Spleen (tissue), 11 donors: ENCODE data around the gene TGFB1. TPM values are rescaled to one million over a fixed set of nuclear protein-coding genes. Genes with fewer than 3 reads are reported as not detected.

ENCODE experiments used
- DNase-seq: peaks from one replicate; pipeline ENCODE4 v3.0.0-alpha.2; 2020
- H3K27ac ChIP-seq, 8 donors: fragments of 200-600 bp; sonication (generic) in 7 of 8; 1 replicate in 4 of 8; 2 replicates in 4 of 8; pipeline versions ENCODE4 v1.5.0 to v1.8.0; 2016 to 2021; ENCODE audit warnings: inconsistent platforms in 4 of 8, mild to moderate bottlenecking in 4 of 8, moderate library complexity in 1 of 8
- H3K27me3 ChIP-seq, 7 donors: fragments of 200-600 bp; sonication (generic) in 6 of 7; replicated peaks in 1 of 7; 1 replicate in 4 of 7; 2 replicates in 3 of 7; pipeline versions ENCODE4 v1.5.0 to v1.8.0; 2016 to 2021; ENCODE audit warnings: inconsistent platforms in 3 of 7, mild to moderate bottlenecking in 1 of 7
- H3K36me3 ChIP-seq, 6 donors: fragments of 200-600 bp; sonication (generic) in 5 of 6; 1 replicate in 4 of 6; 2 replicates in 2 of 6; pipeline versions ENCODE4 v1.5.0 to v1.8.0; 2016 to 2021; ENCODE audit warnings: inconsistent platforms in 2 of 6
- H3K4me1 ChIP-seq, 6 donors: fragments of 200-600 bp; sonication (generic) in 5 of 6; 1 replicate in 3 of 6; 2 replicates in 3 of 6; pipeline versions ENCODE4 v1.5.0 to v1.8.0; 2016 to 2021; ENCODE audit warnings: inconsistent platforms in 3 of 6
- H3K4me3 ChIP-seq, 8 donors: fragments of 200-600 bp; sonication (generic) in 7 of 8; 1 replicate in 4 of 8; 2 replicates in 4 of 8; pipeline versions ENCODE4 v1.5.0 to v1.8.0; 2016 to 2021; ENCODE audit warnings: inconsistent platforms in 4 of 8, mild to moderate bottlenecking in 4 of 8, moderate library complexity in 2 of 8
- H3K9me3 ChIP-seq, 8 donors: fragments of 200-600 bp; sonication (generic) in 7 of 8; 1 replicate in 4 of 8; 2 replicates in 4 of 8; pipeline versions ENCODE4 v1.5.0 to v1.8.0; 2016 to 2021; ENCODE audit warnings: inconsistent platforms in 4 of 8
- CTCF ChIP-seq, 11 experiments: fragments of 200-600 bp in 7 of 11; fragments of 450-650 bp in 4 of 11; sonication (generic) in 4 of 11; IDR thresholded peaks in 8 of 11; conservative IDR thresholded peaks in 3 of 11; 1 replicate in 7 of 11; 2 replicates in 4 of 11; pipeline versions ENCODE4 v1.4.0 to v1.8.0; 2016 to 2021; ENCODE audit warnings: antibody characterized with exemption in 11 of 11, inconsistent platforms in 4 of 11, mild to moderate bottlenecking in 1 of 11
- POLR2A ChIP-seq, 3 donors: fragments of 450-650 bp; IDR thresholded peaks; one replicate each; pipeline ENCODE4 v1.5.1; 2017; ENCODE audit warnings: antibody characterized with exemption in 3 of 3, mild to moderate bottlenecking in 1 of 3
- POLR2AphosphoS5 ChIP-seq, 3 donors: sonication (generic); formaldehyde crosslinking; IDR thresholded peaks; one replicate each; pipeline ENCODE4 v1.5.1; 2017; ENCODE audit warnings: antibody characterized with exemption in 3 of 3
- WGBS, 5 donors: extraction: QIAGEN DNeasy Blood & Tissue Kit in 3 of 5; methylation state at CpG; one replicate each; pipeline versions ENCODE4 v1.1.5 to v1.1.7; 2013 to 2018; 5-methylcytosine and 5-hydroxymethylcytosine counted together
- intact Hi-C: fragments of 100-400 bp; cut with DNase I; formaldehyde crosslinking; loops from one replicate; pipeline ENCODE4 v1.15.0; 2023; ENCODE audit warnings: low total_unique reads
- polyA plus RNA-seq, 3 donors: library from polyadenylated mRNA; stranded (reverse); fragments of 200-250 nt; gene quantifications; one replicate each; pipeline ENCODE4 v1.2.1, GENCODE V29; 2013
- total RNA-seq, 7 donors: library from RNA; depleted of rRNA in 3 of 7; stranded (reverse); fragments of >200 nt in 3 of 7; fragmentation: NEBNext Ultra II Directional in 4 of 7; extraction: Animal tissue kit (Norgen Biotek cat#: 25700) in 4 of 7; gene quantifications; one replicate each; pipeline versions ENCODE4 v1.1.0 to v1.2.1, GENCODE V29; 2016 to 2021
- donor health status: healthy with polysubstance abuse.
- donor health status: DM: no; HTN: no; CAD: no; lungs with moderate emphysema.
- donor health status: DM: no; HTN: no; CAD: no.
- donor health status: Bipolar disorder and iron deficiency.
- donor health status: healthy.
- donor health status: DM: no; HTN: no; CAD: no.
- donor health status: DM: yes; HTN: yes; CAD: no.

Gene TGFB1
- total and polyA plus RNA-seq, 10 donors, result 23.0 to 147 (median 106) TPM

GRCh38 chr19:41324231-41324702 is 29.5 kb downstream of the TGFB1 start:
- no peaks in the 10 kb centered on the region for H3K27me3 ChIP-seq
- H3K4me1 ChIP-seq, result peaks cover 65 to 100% (median 87%) of the 10 kb centered on the region in 6 donors
- no peak for TF ChIP-seq POLR2A (IDR thresholded peaks at IDR 0.05)
- TF ChIP-seq POLR2AphosphoS5 (IDR thresholded peaks at IDR 0.05), result peak in 1 of 3 donors; percentile 53
- TF ChIP-seq CTCF (IDR thresholded peaks at IDR 0.05 in 8 of 11, conservative IDR thresholded peaks at IDR 0.05 in 3 of 11), result no peak
- 52 to 72% (median 58%) methylated on average over 7 of the region's 7 CpGs for WGBS, 5 donors
- H3K36me3 ChIP-seq, result peaks cover 0 to 63% (median 23%) of the 10 kb centered on the region in 6 donors
- peak overlapping the region in 1 of 8 donors; percentile 8 for H3K4me3 ChIP-seq
- intact Hi-C loops, result loop anchor here (5.0 kb wide), 1 partner anchor 33 kb away; no protein-coding TSS in a partner anchor
- H3K9me3 ChIP-seq, result no peaks in the 10 kb centered on the region
- peak overlapping the region; percentile 53 to 94 (median 90) for H3K27ac ChIP-seq
- DNase-seq, result no peak

- no peaks in the 10 kb centered on the region for H3K9me3 ChIP-seq
- no peak for DNase-seq
- H3K27ac ChIP-seq, result peak overlapping the region; percentile 53 to 94 (median 90)
- H3K4me3 ChIP-seq, result peak overlapping the region in 1 of 8 donors; percentile 8
- TF ChIP-seq POLR2AphosphoS5 (IDR thresholded peaks at IDR 0.05), result peak in 2 of 3 donors; percentile 40 to 78
- no peak for TF ChIP-seq POLR2A (IDR thresholded peaks at IDR 0.05)
- H3K27me3 ChIP-seq, result no peaks in the 10 kb centered on the region
- peaks cover 58 to 96% (median 80%) of the 10 kb centered on the region in 6 donors for H3K4me1 ChIP-seq
- intact Hi-C loops, result loop anchor here (5.0 kb wide), 1 partner anchor 34 kb away; no protein-coding TSS in a partner anchor
- WGBS, 5 donors, result 34 to 52% (median 49%) methylated on average over 11 to 16 of the region's 16 CpGs
- peaks cover 0 to 63% (median 30%) of the 10 kb centered on the region in 6 donors for H3K36me3 ChIP-seq
Observed at GRCh38 chr19:41323430-41324125, 30.1 kb downstream of the TGFB1 start.

GRCh38 chr19:41323023-41323422 is 30.7 kb downstream of the TGFB1 start:
- no peak overlapping the region for H3K4me3 ChIP-seq
- no peaks in the 10 kb centered on the region for H3K27me3 ChIP-seq
- peak overlapping the region; percentile 53 to 94 (median 90) for H3K27ac ChIP-seq
- H3K9me3 ChIP-seq, result no peaks in the 10 kb centered on the region
- intact Hi-C loops, result loop anchor here (5.0 kb wide), 1 partner anchor 34 kb away; no protein-coding TSS in a partner anchor
- no peak for DNase-seq
- peak in 2 of 3 donors; percentile 36 to 40 for TF ChIP-seq POLR2AphosphoS5 (IDR thresholded peaks at IDR 0.05)
- TF ChIP-seq POLR2A (IDR thresholded peaks at IDR 0.05), result no peak
- TF ChIP-seq CTCF (IDR thresholded peaks at IDR 0.05 in 8 of 11, conservative IDR thresholded peaks at IDR 0.05 in 3 of 11), result no peak
- H3K36me3 ChIP-seq, result peaks cover 0 to 64% (median 36%) of the 10 kb centered on the region in 6 donors
- WGBS, 5 donors, result 58 to 73% (median 62%) methylated on average over 7 of the region's 7 CpGs
- peaks cover 52 to 94% (median 74%) of the 10 kb centered on the region in 6 donors for H3K4me1 ChIP-seq

- 87 to 95% (median 90%) methylated on average over 11 of the region's 11 CpGs for WGBS, 5 donors
- H3K27me3 ChIP-seq, result no peaks in the 10 kb centered on the region
- peaks cover 0 to 69% (median 40%) of the 10 kb centered on the region in 6 donors for H3K36me3 ChIP-seq
- H3K4me1 ChIP-seq, result peaks cover 48 to 89% (median 69%) of the 10 kb centered on the region in 6 donors
- intact Hi-C loops, result loop anchor here (5.0 kb wide), 1 partner anchor 35 kb away; no protein-coding TSS in a partner anchor
- peak overlapping the region; percentile 36 to 94 (median 90) for H3K27ac ChIP-seq
- TF ChIP-seq POLR2A (IDR thresholded peaks at IDR 0.05) (no peak), CTCF (IDR thresholded peaks at IDR 0.05 in 8 of 11, conservative IDR thresholded peaks at IDR 0.05 in 3 of 11) (no peak), POLR2AphosphoS5 (IDR thresholded peaks at IDR 0.05) (peak in 1 of 3 donors; percentile 50)
- no peaks in the 10 kb centered on the region for H3K9me3 ChIP-seq
- no peak for DNase-seq
- H3K4me3 ChIP-seq, result no peak overlapping the region
Observed at GRCh38 chr19:41322451-41322850, 31.3 kb downstream of the TGFB1 start.
